Duodenal mucosa (tissue), 2 donors: ENCODE measurements around the gene FAM227B.
A peak's percentile ranks its signal among the peaks of the same experiment; 100 is the strongest.

ENCODE experiments used
- H3K27ac ChIP-seq: one replicate; pipeline ENCODE4 v1.7.0; 2013; ENCODE audit warnings: low read depth, low read length
- H3K27me3 ChIP-seq, 2 donors: one replicate each; pipeline ENCODE4 v1.7.0; 2013; ENCODE audit warnings: low read length in 2 of 2, control low read depth in 1 of 2; ENCODE audit not compliant: insufficient read depth in 2 of 2, control insufficient read depth in 1 of 2
- H3K36me3 ChIP-seq, 2 donors: one replicate each; pipeline ENCODE4 v1.7.0; 2013; ENCODE audit warnings: low read length in 2 of 2, control low read depth in 1 of 2; ENCODE audit not compliant: insufficient read depth in 2 of 2, control insufficient read depth in 1 of 2
- H3K4me1 ChIP-seq, 2 donors: one replicate each; pipeline ENCODE4 v1.7.0; 2013; ENCODE audit warnings: low read length in 2 of 2, control low read depth in 1 of 2; ENCODE audit not compliant: insufficient read depth in 2 of 2, control insufficient read depth in 1 of 2
- H3K4me3 ChIP-seq, 2 donors: one replicate each; pipeline ENCODE4 v1.7.0; 2013; ENCODE audit warnings: low read length in 2 of 2, low read depth in 1 of 2
- H3K9ac ChIP-seq, 2 donors: one replicate each; pipeline ENCODE4 v1.7.0; 2013; ENCODE audit warnings: low read length in 2 of 2, low read depth in 1 of 2
- H3K9me3 ChIP-seq, 2 donors: one replicate each; pipeline ENCODE4 v1.7.0; 2013; ENCODE audit warnings: low read length in 2 of 2, control low read depth in 1 of 2; ENCODE audit not compliant: control insufficient read depth in 1 of 2

Gene FAM227B

GRCh38 chr15:49428409-49429095 is 192.1 kb downstream of the FAM227B start:
- Histone ChIP-seq H3K4me1 (no peaks in the 10 kb centered on the region), H3K4me3 (no peak overlapping the region), H3K9me3 (no peaks in the 10 kb centered on the region), H3K36me3 (no peaks in the 10 kb centered on the region), H3K9ac (no peak overlapping the region), H3K27me3 (no peaks in the 10 kb centered on the region), H3K27ac (no peak overlapping the region)

- H3K27me3 ChIP-seq: no peaks in the 10 kb centered on the region
- no peaks in the 10 kb centered on the region for H3K4me1 ChIP-seq
- no peaks in the 10 kb centered on the region for H3K9me3 ChIP-seq
- no peak overlapping the region for H3K4me3 ChIP-seq
- no peaks in the 10 kb centered on the region for H3K36me3 ChIP-seq
- H3K9ac ChIP-seq: no peak overlapping the region
- H3K27ac ChIP-seq: no peak overlapping the region
Measured at GRCh38 chr15:49427372-49427771, 193.2 kb downstream of the FAM227B start.

- Histone ChIP-seq H3K36me3 (no peaks in the 10 kb centered on the region), H3K9ac (no peak overlapping the region), H3K27ac (no peak overlapping the region), H3K27me3 (no peaks in the 10 kb centered on the region), H3K9me3 (no peaks in the 10 kb centered on the region), H3K4me3 (no peak overlapping the region), H3K4me1 (no peaks in the 10 kb centered on the region)
Measured at GRCh38 chr15:49424954-49425353, 195.7 kb downstream of the FAM227B start.

- Histone ChIP-seq H3K9me3 (no peaks in the 10 kb centered on the region), H3K27ac (no peak overlapping the region), H3K4me1 (no peaks in the 10 kb centered on the region), H3K27me3 (no peaks in the 10 kb centered on the region), H3K36me3 (no peaks in the 10 kb centered on the region), H3K4me3 (peak overlapping the region; percentile 44 to 46), H3K9ac (peak overlapping the region in 1 of 2 donors; percentile 37)
Measured at GRCh38 chr15:49423901-49424550, 196.6 kb downstream of the FAM227B start.

- H3K27ac ChIP-seq: no peak within 1 kb of the TSS
- peak within 1 kb of the TSS in 1 of 2 donors; percentile 37 for H3K9ac ChIP-seq
- H3K9me3 ChIP-seq: no peaks in the 10 kb centered on the region
- H3K4me3 ChIP-seq: peak within 1 kb of the TSS; percentile 44 to 46
- no peaks in the 10 kb centered on the region for H3K27me3 ChIP-seq
- H3K36me3 ChIP-seq: no peaks in the 10 kb centered on the region
- no peaks in the 10 kb centered on the region for H3K4me1 ChIP-seq
Measured at GRCh38 chr15:49423021-49423420, 197.6 kb downstream of the FAM227B start, which contains the start of gene FGF7. TSS of gene FGF7 (plus strand) at chr15:49423242. CDS start at chr15:49424298, 1,056 bp downstream.

- Histone ChIP-seq H3K4me3 (peak overlapping the region in 1 of 2 donors; percentile 2), H3K27me3 (no peaks in the 10 kb centered on the region), H3K27ac (no peak overlapping the region), H3K36me3 (no peaks in the 10 kb centered on the region), H3K9me3 (no peaks in the 10 kb centered on the region), H3K9ac (no peak overlapping the region), H3K4me1 (no peaks in the 10 kb centered on the region)
Measured at GRCh38 chr15:49421991-49422390, 198.6 kb downstream of the FAM227B start.

- Histone ChIP-seq H3K4me3 (no peak overlapping the region), H3K9me3 (no peaks in the 10 kb centered on the region), H3K4me1 (no peaks in the 10 kb centered on the region), H3K36me3 (no peaks in the 10 kb centered on the region), H3K27ac (no peak overlapping the region), H3K27me3 (no peaks in the 10 kb centered on the region), H3K9ac (no peak overlapping the region)
Measured at GRCh38 chr15:49418811-49419210, 201.8 kb downstream of the FAM227B start.

- no peak overlapping the region for H3K27ac ChIP-seq
- no peaks in the 10 kb centered on the region for H3K9me3 ChIP-seq
- no peaks in the 10 kb centered on the region for H3K36me3 ChIP-seq
- no peak overlapping the region for H3K9ac ChIP-seq
- H3K4me1 ChIP-seq: no peaks in the 10 kb centered on the region
- H3K4me3 ChIP-seq: no peak overlapping the region
- H3K27me3 ChIP-seq: no peaks in the 10 kb centered on the region
Measured at GRCh38 chr15:49415638-49416037, 205.0 kb downstream of the FAM227B start.

- H3K27ac ChIP-seq: no peak overlapping the region
- H3K4me1 ChIP-seq: no peaks in the 10 kb centered on the region
- H3K36me3 ChIP-seq: no peaks in the 10 kb centered on the region
- H3K4me3 ChIP-seq: no peak overlapping the region
- H3K9me3 ChIP-seq: no peaks in the 10 kb centered on the region
- H3K9ac ChIP-seq: no peak overlapping the region
- no peaks in the 10 kb centered on the region for H3K27me3 ChIP-seq
Measured at GRCh38 chr15:49415149-49415548, 205.5 kb downstream of the FAM227B start.

- Histone ChIP-seq H3K4me1 (no peaks in the 10 kb centered on the region), H3K27me3 (no peaks in the 10 kb centered on the region), H3K36me3 (no peaks in the 10 kb centered on the region), H3K4me3 (no peak overlapping the region), H3K9me3 (no peaks in the 10 kb centered on the region), H3K27ac (no peak overlapping the region), H3K9ac (no peak overlapping the region)
Measured at GRCh38 chr15:49412797-49413196, 207.8 kb downstream of the FAM227B start.
